Motor neuron (in vitro differentiated cells): ENCODE results near the gene C1QTNF9B. TPM values are rescaled to one million over a fixed set of nuclear protein-coding genes. Genes with fewer than 3 reads are reported as not detected.

Experiments
- ATAC-seq, 8 experiments: fragments of 200-7000 bp; cut with Tn5 transposase; replicated peaks in 6 of 8; 2 replicates each; pipeline ENCODE4 v1.8.0; 2021; ENCODE audit warnings: mild to moderate bottlenecking in 8 of 8, moderate library complexity in 8 of 8
- H3K27ac ChIP-seq, 2 donors: fragments of 250-450 bp; sonication (Bioruptor Pico); 2 replicates each; pipeline ENCODE4 v1.9.0; 2021; ENCODE audit warnings: antibody characterized with exemption in 2 of 2, mild to moderate bottlenecking in 2 of 2, moderate library complexity in 1 of 2
- H3K4me1 ChIP-seq, 2 donors: fragments of 250-450 bp; sonication (Bioruptor Pico); replicated peaks in 1 of 2; 2 replicates each; pipeline ENCODE4 v1.6.1; 2021; ENCODE audit warnings: antibody characterized with exemption in 2 of 2, mild to moderate bottlenecking in 2 of 2, moderate library complexity in 1 of 2
- H3K4me3 ChIP-seq, 5 donors: fragments of 250-450 bp; sonication (Bioruptor Pico); 2 replicates each; pipeline ENCODE4 v1.9.0; 2021; ENCODE audit warnings: antibody characterized with exemption in 5 of 5, mild to moderate bottlenecking in 5 of 5, moderate library complexity in 4 of 5
- WGBS, 10 experiments: fragments of 450-650 bp; shearing (Covaris generic); methylation state at CpG; one replicate each; pipeline ENCODE4 v1.0.0; 2022; 5-methylcytosine and 5-hydroxymethylcytosine counted together
- in situ Hi-C, 9 experiments: fragments of 400-800 bp; cut with MboI; loops; one replicate each; pipeline ENCODE4 v1.15.0; 2021; ENCODE audit warnings: low sequenced_read_pairs in 9 of 9, low pct_unique_long_range_greater_than_20kb in 2 of 9; ENCODE audit not compliant: unreplicated experiment in 9 of 9
- total RNA-seq, 8 experiments: library from RNA; unstranded; fragments of 300-600 nt; gene quantifications; 2 replicates each; pipeline versions ENCODE4 v1.2.3 to v1.2.4, GENCODE V29; 2022

C1QTNF9B gene
- total RNA-seq, 8 experiments from 2014 or later: 0.27 to 1.4 (median 0.64) TPM; not detected in 1

GRCh38 chr13:23849670-23850069, 47.6 kb downstream of the C1QTNF9B start:
- no peak overlapping the region for H3K27ac ChIP-seq
- WGBS, 10 experiments: 64 to 100% (median 100%) methylated on average over 1 to 2 of the region's 2 CpGs; no CpG with 5 or more reads in 1 of the 10 experiments
- H3K4me1 ChIP-seq: no peaks in the 10 kb centered on the region
- in situ Hi-C loops: loop anchor here in 4 of 9 experiments (25.0 kb wide), 2 partner anchors 262 to 387 kb away; no protein-coding TSS in a partner anchor
- no peak overlapping the region for H3K4me3 ChIP-seq
- no peak for ATAC-seq

DNA sequence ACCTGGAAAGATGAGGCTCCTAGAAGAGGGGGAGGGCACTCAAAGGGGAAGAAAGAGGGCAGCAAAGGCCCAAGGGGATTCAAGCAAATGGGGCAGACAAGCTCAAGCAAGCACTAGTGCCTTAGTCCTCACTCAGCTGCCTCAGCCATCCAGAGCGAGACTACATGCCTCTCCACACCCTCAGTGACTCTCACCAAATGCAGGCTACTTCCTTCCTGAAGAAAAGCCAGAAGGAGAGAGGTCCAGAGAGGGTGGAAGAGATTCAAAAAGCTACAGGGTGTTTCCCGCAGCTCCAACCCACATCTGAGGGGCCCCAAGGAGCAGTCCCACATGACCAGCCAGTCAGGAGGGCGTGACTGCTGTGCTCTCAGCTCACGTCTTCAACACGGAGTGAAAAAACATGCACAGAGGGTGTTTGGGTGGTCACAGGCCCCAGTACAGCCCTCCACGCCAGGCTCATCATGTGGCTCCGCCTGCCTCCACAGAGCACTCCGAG, 48.6 kb downstream of the C1QTNF9B start:
- peak in 2 of 8 experiments; percentile 90 to 94 for ATAC-seq
- no peak overlapping the region for H3K4me3 ChIP-seq
- H3K27ac ChIP-seq: no peak overlapping the region
- no peaks in the 10 kb centered on the region for H3K4me1 ChIP-seq
- 60% methylated on average over 1 of the region's 8 CpGs; no CpG with 5 or more reads in 9 of the 10 experiments for WGBS, 10 experiments
- in situ Hi-C loops: no loop called here

DNA sequence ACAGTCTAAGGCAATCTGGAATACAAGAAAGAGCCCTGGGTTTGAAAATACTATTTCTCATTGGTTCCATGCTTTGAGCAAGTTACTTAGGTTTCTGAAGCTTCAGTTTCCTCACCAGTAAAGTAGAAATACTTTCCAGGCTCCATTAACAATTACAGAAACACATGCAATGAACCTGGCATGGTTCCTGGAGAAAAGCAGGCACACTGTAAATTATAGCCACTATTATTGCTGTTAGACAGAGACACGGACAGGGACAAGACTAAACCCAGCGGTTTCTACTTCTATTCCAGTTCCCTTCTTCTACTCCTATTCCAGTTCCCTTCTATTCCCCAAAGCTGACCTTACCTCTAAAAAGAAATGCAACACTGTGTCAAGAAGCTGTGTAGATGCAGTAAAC, 49.3 kb downstream of the C1QTNF9B start:
- Histone ChIP-seq H3K4me1 (no peaks in the 10 kb centered on the region), H3K27ac (no peak overlapping the region), H3K4me3 (no peak overlapping the region)
- in situ Hi-C loops: no loop called here
- ATAC-seq: peak in 2 of 8 experiments; percentile 11 to 22
- WGBS, 10 experiments: 40 to 100% (median 88%) methylated on average over 1 to 2 of the region's 2 CpGs; no CpG with 5 or more reads in 4 of the 10 experiments

GRCh38 chr13:23847497-23847896, 49.8 kb downstream of the C1QTNF9B start:
- in situ Hi-C loops: no loop called here
- Histone ChIP-seq H3K4me1 (no peaks in the 10 kb centered on the region), H3K27ac (no peak overlapping the region), H3K4me3 (no peak overlapping the region)
- no peak for ATAC-seq
- WGBS, 10 experiments: 67 to 100% (median 93%) methylated on average over 1 to 2 of the region's 2 CpGs; no CpG with 5 or more reads in 1 of the 10 experiments

DNA sequence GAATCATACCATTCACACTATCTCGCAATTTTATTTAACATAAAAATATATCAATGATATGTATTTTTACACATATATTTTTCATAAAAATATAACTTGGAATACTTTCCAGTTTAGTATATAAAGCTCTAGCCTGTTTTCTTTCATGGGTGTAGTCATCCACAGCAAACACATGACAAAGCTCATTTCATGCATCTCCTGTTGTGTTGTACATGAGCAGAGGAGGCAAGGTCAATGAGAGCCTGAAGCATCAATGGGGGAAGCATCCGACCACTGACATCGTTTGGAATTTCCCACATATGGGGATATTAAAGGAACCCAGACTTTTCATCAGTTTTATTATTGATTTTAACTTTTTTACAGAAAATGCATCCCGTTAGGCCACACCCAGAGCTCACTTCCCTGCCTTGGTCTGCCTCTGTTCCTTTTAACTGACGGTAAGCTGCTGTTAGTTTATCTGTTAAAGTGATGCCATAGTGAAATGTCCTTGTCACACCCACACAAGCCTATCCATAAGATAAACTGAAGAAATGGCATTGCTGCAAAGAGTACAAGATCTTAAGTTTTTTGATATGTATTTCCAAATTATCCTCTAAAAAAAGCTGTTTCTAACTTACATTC, 52.1 kb downstream of the C1QTNF9B start:
- in situ Hi-C loops: no loop called here
- H3K4me3 ChIP-seq: no peak overlapping the region
- ATAC-seq: peak in 2 of 8 experiments; percentile 13 to 65
- 47 to 100% (median 88%) methylated on average over 1 to 5 of the region's 5 CpGs; no CpG with 5 or more reads in 2 of the 10 experiments for WGBS, 10 experiments
- no peak overlapping the region for H3K27ac ChIP-seq
- no peaks in the 10 kb centered on the region for H3K4me1 ChIP-seq

GRCh38 chr13:23844132-23844531, 53.2 kb downstream of the C1QTNF9B start:
- in situ Hi-C loops: no loop called here
- WGBS, 10 experiments: 57 to 100% (median 83%) methylated on average over 1 to 2 of the region's 2 CpGs; no CpG with 5 or more reads in 6 of the 10 experiments
- no peak overlapping the region for H3K4me3 ChIP-seq
- H3K4me1 ChIP-seq: no peaks in the 10 kb centered on the region
- no peak for ATAC-seq
- no peak overlapping the region for H3K27ac ChIP-seq

GRCh38 chr13:23843436-23843835, 53.9 kb downstream of the C1QTNF9B start:
- 0 to 20% (median 0%) methylated on average over 1 of the region's 1 CpG; no CpG with 5 or more reads in 5 of the 10 experiments for WGBS, 10 experiments
- Histone ChIP-seq H3K4me3 (no peak overlapping the region), H3K27ac (no peak overlapping the region), H3K4me1 (no peaks in the 10 kb centered on the region)
- in situ Hi-C loops: no loop called here
- ATAC-seq: no peak

DNA sequence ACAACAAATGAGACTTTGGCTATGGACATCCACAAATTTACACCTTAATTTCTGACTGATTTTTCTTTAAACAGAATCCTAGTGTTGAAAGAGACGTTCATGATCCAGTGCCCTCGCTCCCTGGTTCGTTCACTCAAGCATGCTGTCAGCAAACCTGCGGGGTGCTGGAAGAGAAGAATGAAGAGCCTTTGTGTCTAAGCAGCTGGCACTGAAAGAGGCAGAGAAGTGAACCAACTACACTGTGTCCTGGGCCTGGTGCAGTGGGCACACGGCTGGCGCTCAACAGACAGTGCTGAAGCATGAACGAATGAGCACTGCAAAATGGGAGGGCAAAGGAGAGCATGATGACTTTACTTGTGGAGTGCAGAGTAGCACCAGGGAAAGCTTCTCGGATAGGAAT, 54.9 kb downstream of the C1QTNF9B start:
- WGBS, 10 experiments: 33 to 100% (median 85%) methylated on average over 1 to 8 of the region's 8 CpGs; no CpG with 5 or more reads in 2 of the 10 experiments
- H3K27ac ChIP-seq: no peak overlapping the region
- in situ Hi-C loops: no loop called here

More for the DNA sequence above, 54.9 kb downstream of the C1QTNF9B start:
- Histone ChIP-seq H3K4me3 (no peak overlapping the region), H3K4me1 (no peaks in the 10 kb centered on the region)
- no peak for ATAC-seq

Other genes starting within 250 kb of the C1QTNF9B start
- 10 to 100 TPM in 5 of 8 experiments, 1 to 10 TPM in 3; 5.9 to 26.5 (median 14.8) TPM for gene MIPEP, start 8.1 kb downstream of the C1QTNF9B start, total RNA-seq